ENCODE results near the gene BCL2A1. TPM values are rescaled to one million over a fixed set of nuclear protein-coding genes. Genes with fewer than 3 reads are reported as not detected.
"Not testable (repeated sequence)": the region's sequence is repeated elsewhere in the genome, so short reads cannot be mapped to it uniquely, and the experiment has no call there.

The BCL2A1 gene
- total RNA-seq, 1 donor from 2014 or later, result 124 TPM

GRCh38 chr15:79944622-79945021 lies 26.4 kb downstream of the BCL2A1 start:
- Histone ChIP-seq H3K36me3 (no peaks in the 10 kb centered on the region), H3K27ac (no peak overlapping the region), H3K4me1 (no peaks in the 10 kb centered on the region), H3K27me3 (ENCODE audit: low read depth) (no peaks in the 10 kb centered on the region), H3K4me3 (no peak overlapping the region), H3K9me3 (no peaks in the 10 kb centered on the region)
- intact Hi-C loops (cut with DNase I), result no loop called here
- TF ChIP-seq, protein P1, sequence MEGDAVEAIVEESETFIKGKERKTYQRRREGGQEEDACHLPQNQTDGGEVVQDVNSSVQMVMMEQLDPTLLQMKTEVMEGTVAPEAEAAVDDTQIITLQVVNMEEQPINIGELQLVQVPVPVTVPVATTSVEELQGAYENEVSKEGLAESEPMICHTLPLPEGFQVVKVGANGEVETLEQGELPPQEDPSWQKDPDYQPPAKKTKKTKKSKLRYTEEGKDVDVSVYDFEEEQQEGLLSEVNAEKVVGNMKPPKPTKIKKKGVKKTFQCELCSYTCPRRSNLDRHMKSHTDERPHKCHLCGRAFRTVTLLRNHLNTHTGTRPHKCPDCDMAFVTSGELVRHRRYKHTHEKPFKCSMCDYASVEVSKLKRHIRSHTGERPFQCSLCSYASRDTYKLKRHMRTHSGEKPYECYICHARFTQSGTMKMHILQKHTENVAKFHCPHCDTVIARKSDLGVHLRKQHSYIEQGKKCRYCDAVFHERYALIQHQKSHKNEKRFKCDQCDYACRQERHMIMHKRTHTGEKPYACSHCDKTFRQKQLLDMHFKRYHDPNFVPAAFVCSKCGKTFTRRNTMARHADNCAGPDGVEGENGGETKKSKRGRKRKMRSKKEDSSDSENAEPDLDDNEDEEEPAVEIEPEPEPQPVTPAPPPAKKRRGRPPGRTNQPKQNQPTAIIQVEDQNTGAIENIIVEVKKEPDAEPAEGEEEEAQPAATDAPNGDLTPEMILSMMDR (IDR thresholded peaks at IDR 0.05), result no peak
- ATAC-seq (no peak), DNase-seq (no peak)

DNA sequence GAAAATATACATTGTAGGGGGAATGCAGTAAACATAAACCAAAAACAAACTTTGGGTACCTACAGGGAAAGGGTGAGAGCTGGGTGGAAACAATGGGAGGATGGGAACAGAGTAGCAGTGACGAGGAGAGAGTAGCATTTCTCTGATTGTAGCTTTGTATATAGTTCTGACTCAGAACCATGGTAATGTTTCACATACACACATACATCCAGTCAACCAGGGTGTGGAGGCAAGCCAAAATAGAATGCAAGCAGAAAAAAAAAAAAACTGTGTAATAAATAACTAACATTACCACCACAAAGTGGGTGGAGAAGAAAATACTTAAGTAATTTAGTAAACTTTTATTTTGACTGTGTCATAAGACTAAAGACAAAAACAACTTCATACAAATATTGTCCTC lies 27.2 kb downstream of the BCL2A1 start:
- TF ChIP-seq, protein P1 (IDR thresholded peaks at IDR 0.05), result no peak
- ATAC-seq (no peak), DNase-seq (no peak)
- no peaks in the 10 kb centered on the region for H3K9me3 ChIP-seq
- H3K36me3 ChIP-seq, result no peaks in the 10 kb centered on the region
- H3K27me3 ChIP-seq (ENCODE audit: low read depth), result no peaks in the 10 kb centered on the region
- H3K4me3 ChIP-seq, result no peak overlapping the region
- H3K4me1 ChIP-seq, result no peaks in the 10 kb centered on the region
- intact Hi-C loops (cut with DNase I), result no loop called here
- no peak overlapping the region for H3K27ac ChIP-seq

GRCh38 chr15:79942741-79943481 lies 28.1 kb downstream of the BCL2A1 start:
- no peaks in the 10 kb centered on the region for H3K36me3 ChIP-seq
- no peak for ATAC-seq
- H3K27ac ChIP-seq, result no peak overlapping the region
- TF ChIP-seq, protein P1 (IDR thresholded peaks at IDR 0.05), result no peak
- no peak for DNase-seq
- H3K27me3 ChIP-seq (ENCODE audit: low read depth), result no peaks in the 10 kb centered on the region
- intact Hi-C loops (cut with DNase I), result no loop called here
- H3K9me3 ChIP-seq, result no peaks in the 10 kb centered on the region
- no peak overlapping the region for H3K4me3 ChIP-seq
- no peaks in the 10 kb centered on the region for H3K4me1 ChIP-seq

DNA sequence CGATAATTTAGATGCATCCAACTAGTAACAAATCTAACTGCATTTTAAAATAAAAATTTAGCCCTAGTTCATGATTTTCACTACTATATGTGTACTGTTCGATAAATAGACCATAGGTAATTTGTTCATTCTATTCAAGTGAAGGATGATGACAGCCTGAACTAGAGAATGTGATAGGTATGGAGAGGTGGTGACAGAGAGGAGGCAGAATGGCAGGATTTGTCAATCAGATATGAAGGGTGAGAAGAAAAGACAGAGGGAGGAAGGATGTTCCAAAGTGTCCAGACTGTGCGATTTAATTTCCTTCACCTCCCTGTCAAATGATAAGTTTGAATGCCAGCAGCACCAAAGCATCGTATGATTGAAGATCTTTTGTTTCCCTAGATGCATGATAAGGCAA lies 31.6 kb downstream of the BCL2A1 start:
- TF ChIP-seq, protein P1 (IDR thresholded peaks at IDR 0.05), result no peak
- DNase-seq (no peak), ATAC-seq (no peak)
- no peaks in the 10 kb centered on the region for H3K36me3 ChIP-seq
- no peaks in the 10 kb centered on the region for H3K4me1 ChIP-seq
- H3K27me3 ChIP-seq (ENCODE audit: low read depth), result peaks cover under 1% of the 10 kb centered on the region
- intact Hi-C loops (cut with DNase I), result no loop called here
- no peaks in the 10 kb centered on the region for H3K9me3 ChIP-seq
- no peak overlapping the region for H3K27ac ChIP-seq
- H3K4me3 ChIP-seq, result no peak overlapping the region

DNA sequence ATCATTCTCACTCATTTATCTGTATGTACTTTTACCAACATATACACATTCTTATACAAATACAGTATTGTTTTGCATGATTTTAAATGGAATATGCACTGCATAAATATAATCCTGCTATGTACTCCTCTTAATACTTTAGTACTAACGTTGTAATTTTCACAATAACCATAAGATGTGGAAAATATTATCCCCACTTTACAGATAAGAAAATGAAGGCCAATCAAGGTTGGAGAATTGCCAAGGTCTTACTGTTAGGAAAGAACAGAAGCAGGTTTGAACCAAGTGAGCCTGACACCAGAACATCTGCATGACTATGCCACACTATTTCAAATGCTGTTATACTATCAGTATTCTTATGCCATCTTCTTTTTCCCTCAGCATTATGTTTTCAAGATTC lies 32.9 kb downstream of the BCL2A1 start:
- Histone ChIP-seq H3K9me3 (no peaks in the 10 kb centered on the region), H3K36me3 (no peaks in the 10 kb centered on the region), H3K4me3 (no peak overlapping the region), H3K27ac (no peak overlapping the region), H3K4me1 (no peaks in the 10 kb centered on the region), H3K27me3 (ENCODE audit: low read depth) (peaks cover 3% of the 10 kb centered on the region)
- no peak for DNase-seq
- intact Hi-C loops (cut with DNase I), result no loop called here
- TF ChIP-seq, protein P1 (IDR thresholded peaks at IDR 0.05), result no peak
- ATAC-seq, result no peak

- H3K36me3 ChIP-seq; H3K9me3 ChIP-seq; H3K27me3 ChIP-seq (ENCODE audit: low read depth); ATAC-seq; intact Hi-C loops (cut with DNase I); H3K27ac ChIP-seq; DNase-seq; H3K4me1 ChIP-seq; H3K4me3 ChIP-seq: not testable (repeated sequence)
Observed at GRCh38 chr15:79935556-79936201, 35.3 kb downstream of the BCL2A1 start.

All from lower lobe of right lung (tissue), 2 donors.